Left ventricle myocardium inferior (tissue), 1 donor: Measurements from ENCODE around the gene MAGI1. TPM values are rescaled to one million over a fixed set of nuclear protein-coding genes. Genes with fewer than 3 reads are reported as not detected.

Experiments
- DNase-seq: peaks from one replicate; pipeline ENCODE4 v3.0.0-alpha.2; 2020
- H3K27ac ChIP-seq: fragments of 200-600 bp; replicated peaks from 2 replicates; pipeline ENCODE4 v1.8.0; 2021
- H3K27me3 ChIP-seq: fragments of 200-600 bp; 2 replicates; pipeline ENCODE4 v1.8.0; 2021; ENCODE audit warnings: low read depth
- H3K36me3 ChIP-seq: fragments of 200-600 bp; 2 replicates; pipeline ENCODE4 v1.8.0; 2021
- H3K4me1 ChIP-seq: fragments of 200-600 bp; 2 replicates; pipeline ENCODE4 v1.8.0; 2021
- H3K4me3 ChIP-seq: fragments of 200-600 bp; 2 replicates; pipeline ENCODE4 v1.8.0; 2021; ENCODE audit warnings: mild to moderate bottlenecking, moderate library complexity
- H3K9me3 ChIP-seq: fragments of 200-600 bp; replicated peaks from 2 replicates; pipeline ENCODE4 v1.8.0; 2021
- intact Hi-C: fragments of 100-400 bp; cut with micrococcal nuclease; formaldehyde crosslinking; loops from one replicate; pipeline ENCODE4 v1.11.0; 2022
- total RNA-seq: library from RNA; stranded (reverse); fragmentation: NEBNext Ultra II Directional; extraction: Animal tissue kit (Norgen Biotek cat#: 25700); gene quantifications from one replicate; pipeline ENCODE4 v1.2.1, GENCODE V29; 2021
- TF ChIP-seq, protein P1 (sequence below): fragments of 200-600 bp; IDR thresholded peaks from 2 replicates; pipeline ENCODE4 v1.8.0; 2021; ENCODE audit warnings: antibody characterized with exemption, mild to moderate bottlenecking, borderline replicate concordance
- donor health status: DM: no; HTN: yes; CAD: no; lungs with severe emphysema.

Gene MAGI1
- total RNA-seq, 1 donor from 2014 or later, result 36.6 TPM

DNA sequence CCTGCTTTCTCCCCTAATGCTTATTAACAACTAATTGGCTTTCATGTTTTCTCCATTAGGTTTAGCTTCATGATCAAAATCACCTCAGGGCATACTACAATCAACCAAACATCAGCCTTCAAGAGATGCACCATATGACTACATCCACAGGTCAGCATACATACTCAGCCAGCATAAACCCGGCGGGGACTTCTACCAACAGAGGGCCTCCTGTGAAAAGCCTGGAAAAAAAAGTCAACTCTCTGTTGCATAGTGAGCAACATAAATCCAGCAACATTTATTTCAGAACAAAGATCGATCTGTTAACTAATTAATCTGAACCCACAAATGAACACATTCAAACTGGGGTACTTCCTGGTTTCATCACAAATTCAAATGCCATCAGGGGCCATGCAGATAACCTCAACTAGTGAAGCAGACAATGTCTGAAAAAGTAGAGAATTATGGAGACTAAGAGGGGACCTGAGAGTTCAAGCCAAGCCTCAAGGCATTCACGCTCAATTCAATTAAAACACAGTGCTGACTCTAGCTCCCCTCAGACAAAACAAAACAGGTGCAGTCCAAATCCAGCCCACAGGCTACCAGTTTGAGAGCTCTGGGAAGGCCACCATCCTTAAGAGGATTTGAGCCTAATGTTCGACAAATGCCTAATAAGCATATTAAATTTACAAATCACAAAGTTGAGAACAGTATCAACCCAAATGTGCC, 124.5 kb downstream of the MAGI1 start:
- H3K27me3 ChIP-seq, result no peaks in the 10 kb centered on the region
- H3K4me1 ChIP-seq, result peaks cover 36% of the 10 kb centered on the region
- intact Hi-C loops, result loop anchor here (10.0 kb wide), 1 partner anchor 129 kb away; no protein-coding TSS in a partner anchor
- H3K4me3 ChIP-seq, result no peak overlapping the region
- no peak overlapping the region for H3K27ac ChIP-seq
- peaks cover 13% of the 10 kb centered on the region for H3K9me3 ChIP-seq
- no peaks in the 10 kb centered on the region for H3K36me3 ChIP-seq
- TF ChIP-seq, protein P1, sequence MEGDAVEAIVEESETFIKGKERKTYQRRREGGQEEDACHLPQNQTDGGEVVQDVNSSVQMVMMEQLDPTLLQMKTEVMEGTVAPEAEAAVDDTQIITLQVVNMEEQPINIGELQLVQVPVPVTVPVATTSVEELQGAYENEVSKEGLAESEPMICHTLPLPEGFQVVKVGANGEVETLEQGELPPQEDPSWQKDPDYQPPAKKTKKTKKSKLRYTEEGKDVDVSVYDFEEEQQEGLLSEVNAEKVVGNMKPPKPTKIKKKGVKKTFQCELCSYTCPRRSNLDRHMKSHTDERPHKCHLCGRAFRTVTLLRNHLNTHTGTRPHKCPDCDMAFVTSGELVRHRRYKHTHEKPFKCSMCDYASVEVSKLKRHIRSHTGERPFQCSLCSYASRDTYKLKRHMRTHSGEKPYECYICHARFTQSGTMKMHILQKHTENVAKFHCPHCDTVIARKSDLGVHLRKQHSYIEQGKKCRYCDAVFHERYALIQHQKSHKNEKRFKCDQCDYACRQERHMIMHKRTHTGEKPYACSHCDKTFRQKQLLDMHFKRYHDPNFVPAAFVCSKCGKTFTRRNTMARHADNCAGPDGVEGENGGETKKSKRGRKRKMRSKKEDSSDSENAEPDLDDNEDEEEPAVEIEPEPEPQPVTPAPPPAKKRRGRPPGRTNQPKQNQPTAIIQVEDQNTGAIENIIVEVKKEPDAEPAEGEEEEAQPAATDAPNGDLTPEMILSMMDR, result peak; percentile 43
- no peak for DNase-seq

DNA sequence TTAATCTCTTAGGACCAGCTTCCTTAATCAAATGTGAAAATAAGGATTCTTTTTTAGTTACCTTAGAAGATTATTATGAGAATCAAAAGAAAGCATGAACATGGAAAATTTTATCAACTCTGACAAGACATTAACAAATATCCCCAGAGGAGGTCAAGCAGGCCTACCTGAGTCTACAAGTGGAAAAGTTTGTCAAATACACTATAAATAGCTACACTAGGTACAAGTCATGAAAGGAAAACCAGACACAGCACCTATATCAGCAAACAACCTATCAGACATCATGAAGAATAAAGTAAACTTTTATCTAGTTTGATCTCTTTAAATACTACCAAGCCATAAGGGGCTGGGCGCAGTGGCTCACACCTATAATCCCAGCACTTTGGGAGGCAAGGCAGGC, 126.1 kb downstream of the MAGI1 start:
- H3K27ac ChIP-seq, result no peak overlapping the region
- peaks cover 36% of the 10 kb centered on the region for H3K4me1 ChIP-seq
- peaks cover 8% of the 10 kb centered on the region for H3K9me3 ChIP-seq
- no peaks in the 10 kb centered on the region for H3K36me3 ChIP-seq
- TF ChIP-seq, protein P1, result no peak
- no peak overlapping the region for H3K4me3 ChIP-seq
- DNase-seq, result no peak
- H3K27me3 ChIP-seq, result no peaks in the 10 kb centered on the region
- intact Hi-C loops, result loop anchor here (10.0 kb wide), 1 partner anchor 128 kb away; no protein-coding TSS in a partner anchor

DNA sequence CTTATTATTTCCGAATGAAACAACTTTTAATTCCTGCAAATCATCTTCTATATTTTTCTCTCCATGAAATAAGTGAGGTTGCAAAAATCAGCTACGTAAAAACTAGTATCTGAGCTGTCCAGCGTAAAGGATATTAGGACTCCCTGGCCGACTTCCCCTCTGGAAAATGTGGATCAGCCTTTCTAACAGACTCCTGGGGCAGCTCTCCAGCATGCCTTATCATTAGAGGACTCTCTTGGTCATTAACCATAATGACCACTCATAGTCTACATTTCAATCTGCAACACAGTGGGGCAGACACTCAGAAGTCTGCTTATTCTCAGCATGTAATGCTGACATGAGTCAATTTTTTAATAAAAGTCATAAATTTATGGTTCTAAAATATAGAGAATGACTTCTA, 130.1 kb downstream of the MAGI1 start:
- Histone ChIP-seq H3K36me3 (no peaks in the 10 kb centered on the region), H3K27me3 (no peaks in the 10 kb centered on the region), H3K4me1 (peaks cover 27% of the 10 kb centered on the region), H3K27ac (no peak overlapping the region), H3K4me3 (no peak overlapping the region), H3K9me3 (no peaks in the 10 kb centered on the region)
- TF ChIP-seq, protein P1, result no peak
- intact Hi-C loops, result no loop called here
- no peak for DNase-seq

DNA sequence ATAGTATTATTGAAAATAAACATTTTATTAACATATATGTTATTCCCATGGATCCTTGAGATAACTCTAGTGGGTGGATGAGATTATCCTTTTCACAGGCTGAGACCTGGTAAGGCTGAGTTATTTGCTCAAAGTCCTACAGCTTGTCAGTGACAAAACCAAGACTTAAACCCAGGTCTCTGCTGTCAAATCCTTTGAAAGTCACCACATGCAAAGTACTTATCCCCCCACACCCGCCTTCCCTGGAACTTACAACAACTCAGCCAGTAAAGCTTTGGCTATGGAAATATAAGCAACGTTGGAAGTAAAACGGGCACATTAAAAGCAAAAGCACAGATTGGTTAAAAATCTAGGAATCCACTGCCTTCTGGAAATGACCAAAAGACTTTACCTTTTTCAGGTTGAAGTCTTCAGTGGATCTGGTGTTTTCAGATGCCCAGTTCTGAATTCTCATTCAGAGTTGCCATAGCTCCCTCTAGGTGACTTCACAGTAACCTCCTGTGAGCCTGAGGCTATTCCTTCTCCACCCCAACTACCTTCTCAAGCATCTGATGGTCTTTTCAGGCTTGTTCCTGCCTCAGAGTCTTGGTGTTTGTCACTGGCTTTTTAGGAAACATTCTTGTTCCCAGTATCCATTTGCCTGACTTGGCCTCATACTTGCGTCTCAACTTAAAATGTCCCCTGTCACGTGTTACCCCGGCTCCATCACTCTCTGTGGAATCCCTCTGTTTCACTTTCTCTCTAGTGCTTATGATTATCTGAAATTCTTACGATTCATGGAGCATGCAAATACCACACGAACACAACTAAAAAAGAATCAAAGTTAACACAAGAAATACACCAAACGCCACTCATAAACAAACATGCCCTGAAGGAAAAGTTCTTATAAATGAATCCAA, 131.2 kb downstream of the MAGI1 start:
- TF ChIP-seq, protein P1, result no peak
- Histone ChIP-seq H3K36me3 (no peaks in the 10 kb centered on the region), H3K4me3 (no peak overlapping the region), H3K9me3 (no peaks in the 10 kb centered on the region), H3K27ac (no peak overlapping the region), H3K4me1 (peaks cover 24% of the 10 kb centered on the region), H3K27me3 (no peaks in the 10 kb centered on the region)
- DNase-seq, result no peak
- intact Hi-C loops, result no loop called here

DNA sequence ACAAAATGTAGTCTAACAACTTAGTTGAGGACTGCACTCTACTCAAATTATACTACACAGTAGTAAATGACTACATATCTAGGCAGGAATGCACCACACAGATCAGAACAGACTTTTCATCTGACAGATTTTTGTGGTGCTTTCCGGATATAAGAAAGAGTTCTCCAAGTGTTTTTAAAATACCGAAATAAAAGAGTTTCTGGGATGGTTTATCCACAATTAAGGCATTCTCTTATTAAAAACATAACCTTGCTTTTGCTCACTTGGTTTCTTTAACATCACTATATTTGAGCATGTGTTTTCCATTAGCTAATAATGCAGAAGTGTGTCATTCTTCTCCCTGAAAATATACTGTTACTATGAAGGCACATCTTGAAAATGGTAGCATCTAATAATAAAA, 132.9 kb downstream of the MAGI1 start:
- Histone ChIP-seq H3K4me3 (no peak overlapping the region), H3K9me3 (no peaks in the 10 kb centered on the region), H3K36me3 (no peaks in the 10 kb centered on the region), H3K4me1 (peaks cover 31% of the 10 kb centered on the region), H3K27me3 (no peaks in the 10 kb centered on the region), H3K27ac (no peak overlapping the region)
- DNase-seq, result no peak
- intact Hi-C loops, result no loop called here
- TF ChIP-seq, protein P1, result no peak
